Measurements from ENCODE around the gene GFER. TPM values are rescaled to one million over a fixed set of nuclear protein-coding genes. Genes with fewer than 3 reads are reported as not detected.

GFER gene
- total RNA-seq, 4 donors from 2014 or later, result 5.6 to 30.4 (median 13.6) TPM

DNA sequence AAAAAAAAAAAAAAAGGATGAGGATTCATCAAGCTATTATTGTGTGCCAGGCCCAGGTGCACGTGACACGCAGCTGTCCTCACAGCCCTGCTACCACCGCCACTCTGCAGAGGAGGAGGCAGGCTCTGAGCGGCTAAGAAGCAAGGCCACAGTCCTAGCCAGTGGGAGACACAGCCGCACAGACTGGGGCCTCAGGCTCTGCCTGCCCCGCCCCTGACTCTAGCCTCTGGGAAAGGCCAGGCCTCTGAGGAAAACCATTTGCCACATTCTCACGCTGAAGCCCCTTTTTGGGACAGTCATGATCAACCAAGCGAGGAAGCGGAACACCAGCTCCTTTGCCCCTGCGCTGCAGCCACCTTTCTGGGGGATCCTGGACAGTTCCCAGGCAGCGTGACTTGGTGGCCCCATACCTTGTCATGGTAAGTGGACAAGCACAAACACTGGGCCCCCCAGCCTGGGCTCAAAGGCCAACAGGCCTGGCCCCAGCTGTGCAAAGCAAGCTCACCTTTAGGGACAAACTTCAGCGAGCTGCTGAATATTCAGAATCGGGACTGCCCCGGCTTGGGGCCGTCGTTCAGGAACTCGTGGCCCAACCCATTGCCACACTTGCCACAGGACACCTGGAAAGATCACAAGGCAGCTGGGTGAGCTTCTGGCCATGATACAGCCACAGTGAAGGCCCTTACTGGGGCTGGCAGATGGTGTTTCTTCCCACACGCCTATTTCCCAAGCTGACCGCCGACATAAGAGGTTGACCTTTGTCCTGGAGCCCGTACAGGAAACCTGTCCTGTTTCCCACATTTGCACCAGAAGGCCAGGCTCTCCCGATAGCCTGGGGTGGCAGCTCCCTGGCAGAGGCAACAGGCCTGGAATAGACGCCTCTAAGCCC is 43.5 kb upstream of the GFER start:
- intact Hi-C loops (cut with DNase I), result no loop called here
- Histone ChIP-seq H3K36me3 (peaks cover 29 to 49% (median 29%) of the 10 kb centered on the region in 3 donors), H3K4me3 (no peak overlapping the region), H3K27ac (peak overlapping the region in 1 of 4 donors; percentile 92), H3K27me3 (no peaks in the 10 kb centered on the region), H3K9me3 (no peaks in the 10 kb centered on the region), H3K4me1 (peaks cover 15 to 40% (median 19%) of the 10 kb centered on the region in 3 donors)
- TF ChIP-seq POLR2A (IDR thresholded peaks at IDR 0.05), result no peak
- TF ChIP-seq, protein P1, sequence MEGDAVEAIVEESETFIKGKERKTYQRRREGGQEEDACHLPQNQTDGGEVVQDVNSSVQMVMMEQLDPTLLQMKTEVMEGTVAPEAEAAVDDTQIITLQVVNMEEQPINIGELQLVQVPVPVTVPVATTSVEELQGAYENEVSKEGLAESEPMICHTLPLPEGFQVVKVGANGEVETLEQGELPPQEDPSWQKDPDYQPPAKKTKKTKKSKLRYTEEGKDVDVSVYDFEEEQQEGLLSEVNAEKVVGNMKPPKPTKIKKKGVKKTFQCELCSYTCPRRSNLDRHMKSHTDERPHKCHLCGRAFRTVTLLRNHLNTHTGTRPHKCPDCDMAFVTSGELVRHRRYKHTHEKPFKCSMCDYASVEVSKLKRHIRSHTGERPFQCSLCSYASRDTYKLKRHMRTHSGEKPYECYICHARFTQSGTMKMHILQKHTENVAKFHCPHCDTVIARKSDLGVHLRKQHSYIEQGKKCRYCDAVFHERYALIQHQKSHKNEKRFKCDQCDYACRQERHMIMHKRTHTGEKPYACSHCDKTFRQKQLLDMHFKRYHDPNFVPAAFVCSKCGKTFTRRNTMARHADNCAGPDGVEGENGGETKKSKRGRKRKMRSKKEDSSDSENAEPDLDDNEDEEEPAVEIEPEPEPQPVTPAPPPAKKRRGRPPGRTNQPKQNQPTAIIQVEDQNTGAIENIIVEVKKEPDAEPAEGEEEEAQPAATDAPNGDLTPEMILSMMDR (IDR thresholded peaks at IDR 0.05), result no peak
- whole genome bisulfite sequencing, 2 donors, result 77 to 85% methylated on average over 9 to 11 of the region's 23 CpGs
- no peak for DNase-seq

DNA sequence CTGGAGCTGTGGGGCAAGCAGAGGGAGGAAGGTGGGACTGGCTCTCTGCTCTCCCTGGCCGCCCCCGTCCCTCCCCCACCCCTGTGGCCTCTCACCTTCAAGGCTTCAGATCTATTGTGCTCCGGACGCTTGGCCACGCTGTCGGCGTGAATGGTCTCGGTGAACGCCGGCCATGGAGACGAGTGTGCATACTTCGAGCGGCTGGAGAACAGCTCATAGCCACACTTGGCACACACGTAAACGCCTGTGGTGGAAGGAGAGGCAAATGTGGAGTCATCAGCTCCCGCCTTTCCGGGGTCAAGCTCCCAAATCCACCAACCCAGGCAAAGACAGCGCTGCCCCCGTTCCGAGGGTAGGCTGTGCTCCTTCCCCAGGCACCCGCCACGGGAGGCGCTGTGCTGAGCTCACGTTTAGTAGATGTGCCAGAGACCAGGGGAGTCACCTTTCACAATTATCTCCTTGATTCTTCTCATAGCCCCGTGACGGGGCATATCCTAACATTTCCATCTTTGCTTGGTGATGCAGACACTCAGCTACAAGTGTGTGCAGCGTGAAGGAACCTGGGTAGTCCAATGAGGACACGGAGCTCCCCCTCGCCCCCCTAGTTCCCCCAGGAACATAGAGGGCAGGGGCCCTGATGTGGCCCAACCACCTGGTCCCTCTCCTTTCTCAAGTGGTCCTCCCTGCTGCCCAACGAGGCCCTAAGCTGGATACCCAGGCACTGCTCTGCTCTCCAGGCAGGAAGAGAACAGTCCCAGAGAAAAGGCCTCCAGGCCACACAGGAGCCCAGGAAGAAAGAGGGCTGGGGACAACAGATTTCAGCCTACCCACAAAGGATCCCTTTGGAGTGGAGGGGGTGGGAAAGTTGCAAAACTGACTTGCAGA is 42.6 kb upstream of the GFER start:
- Histone ChIP-seq H3K27me3 (no peaks in the 10 kb centered on the region), H3K27ac (peak overlapping the region; percentile 85 to 96 (median 91)), H3K4me3 (peak overlapping the region; percentile 76 to 90 (median 86)), H3K4me1 (peaks cover 13 to 35% (median 17%) of the 10 kb centered on the region in 3 donors), H3K36me3 (peaks cover 29 to 49% (median 29%) of the 10 kb centered on the region in 3 donors), H3K9me3 (no peaks in the 10 kb centered on the region)
- intact Hi-C loops (cut with DNase I), result no loop called here
- WGBS, 2 donors, result 75 to 76% methylated on average over 11 to 16 of the region's 30 CpGs
- no peak for DNase-seq
- TF ChIP-seq, protein P1 (IDR thresholded peaks at IDR 0.05), result no peak
- no peak for TF ChIP-seq POLR2A (IDR thresholded peaks at IDR 0.05)

- no peak for DNase-seq
- H3K4me1 ChIP-seq, result peaks cover 13 to 35% (median 17%) of the 10 kb centered on the region in 3 donors
- H3K4me3 ChIP-seq, result peak overlapping the region; percentile 76 to 90 (median 86)
- H3K36me3 ChIP-seq, result peaks cover 29 to 43% (median 29%) of the 10 kb centered on the region in 3 donors
- H3K9me3 ChIP-seq, result no peaks in the 10 kb centered on the region
- peak overlapping the region; percentile 85 to 96 (median 91) for H3K27ac ChIP-seq
- TF ChIP-seq, protein P1 (IDR thresholded peaks at IDR 0.05), result no peak
- peak in 1 of 4 donors; percentile 11 for TF ChIP-seq POLR2A (IDR thresholded peaks at IDR 0.05)
- 5 to 16% methylated on average over 4 to 9 of the region's 17 CpGs for WGBS, 2 donors
- intact Hi-C loops (cut with DNase I), result no loop called here
- H3K27me3 ChIP-seq, result no peaks in the 10 kb centered on the region
Measured at GRCh38 chr16:1942047-1942809, 41.8 kb upstream of the GFER start.

DNA sequence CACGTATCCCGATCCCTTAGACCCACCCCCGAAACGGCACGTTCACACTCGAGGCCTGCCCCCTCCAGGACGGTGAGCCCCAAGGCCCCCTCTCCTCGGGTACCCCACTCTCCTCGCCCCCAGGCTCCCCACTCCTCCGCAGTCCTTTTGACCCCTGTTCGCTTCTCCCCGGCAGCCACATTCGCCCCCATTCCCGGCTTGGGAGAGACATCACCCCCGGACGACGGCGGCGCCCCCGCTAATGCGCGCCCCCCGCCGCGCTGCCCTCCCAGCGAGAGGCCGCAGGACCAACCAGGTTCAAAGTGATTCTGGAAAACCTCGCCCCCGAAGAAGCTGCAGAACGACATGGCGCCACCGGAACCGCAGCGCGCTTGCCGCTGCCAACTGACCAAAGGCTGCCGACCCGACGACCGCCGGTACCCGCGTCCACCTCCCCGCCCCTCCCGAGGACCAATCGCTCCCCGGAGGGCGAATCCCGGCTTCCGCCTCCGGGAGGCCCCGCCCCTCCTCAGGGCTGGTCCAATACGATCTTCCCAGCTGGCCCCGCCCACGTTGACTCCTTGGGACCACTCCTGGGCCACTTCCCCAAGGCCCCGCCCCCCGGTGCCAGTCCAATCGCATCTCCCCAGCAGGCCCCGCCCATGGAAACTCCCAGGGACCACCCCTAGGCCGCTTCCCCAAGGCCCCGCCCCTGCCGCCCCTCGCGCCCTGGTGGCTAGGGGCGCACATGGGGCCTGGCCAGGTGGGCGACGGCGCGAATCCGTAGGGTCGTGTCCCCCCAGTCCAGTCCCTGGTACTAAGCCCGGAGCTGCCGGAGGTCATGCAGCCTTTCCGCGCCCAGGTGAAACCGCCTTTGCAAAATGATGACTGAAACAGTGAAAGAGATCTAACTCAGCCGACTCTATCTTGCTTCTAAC is 40.9 kb upstream of the GFER start, which contains the start of gene MSRB1:
Gene MSRB1 (minus strand): TSS at position 390 of the 917 bp plus-strand sequence. CDS start 43 bp downstream, at position 347.
- H3K27me3 ChIP-seq, result no peaks in the 10 kb centered on the region

More for the DNA sequence above, 40.9 kb upstream of the GFER start, which contains the start of gene MSRB1:
- Histone ChIP-seq H3K36me3 (peaks cover 22 to 34% (median 26%) of the 10 kb centered on the region in 3 donors), H3K27ac (peak within 1 kb of the TSS; percentile 85 to 96 (median 91)), H3K4me3 (peak within 1 kb of the TSS; percentile 76 to 90 (median 86)), H3K9me3 (no peaks in the 10 kb centered on the region), H3K4me1 (peaks cover 13 to 35% (median 17%) of the 10 kb centered on the region in 3 donors)
- TF ChIP-seq, protein P1 (IDR thresholded peaks at IDR 0.05), result peak in 1 of 6 experiments; percentile 10
- TF ChIP-seq POLR2A (IDR thresholded peaks at IDR 0.05), result peak in 3 of 4 donors; percentile 90 to 95 (median 94)
- DNase-seq, result peak; percentile 95
- WGBS, 2 donors, result 2 to 3% methylated on average over 13 to 18 of the region's 77 CpGs
- intact Hi-C loops (cut with DNase I), result no loop called here
